ENCODE data around the gene CMIP. TPM values are rescaled to one million over a fixed set of nuclear protein-coding genes. Genes with fewer than 3 reads are reported as not detected.
A peak's percentile ranks its signal among the peaks of the same experiment; 100 is the strongest.

Gene CMIP
- total RNA-seq, 1 donor from 2014 or later = 6.6 TPM

DNA sequence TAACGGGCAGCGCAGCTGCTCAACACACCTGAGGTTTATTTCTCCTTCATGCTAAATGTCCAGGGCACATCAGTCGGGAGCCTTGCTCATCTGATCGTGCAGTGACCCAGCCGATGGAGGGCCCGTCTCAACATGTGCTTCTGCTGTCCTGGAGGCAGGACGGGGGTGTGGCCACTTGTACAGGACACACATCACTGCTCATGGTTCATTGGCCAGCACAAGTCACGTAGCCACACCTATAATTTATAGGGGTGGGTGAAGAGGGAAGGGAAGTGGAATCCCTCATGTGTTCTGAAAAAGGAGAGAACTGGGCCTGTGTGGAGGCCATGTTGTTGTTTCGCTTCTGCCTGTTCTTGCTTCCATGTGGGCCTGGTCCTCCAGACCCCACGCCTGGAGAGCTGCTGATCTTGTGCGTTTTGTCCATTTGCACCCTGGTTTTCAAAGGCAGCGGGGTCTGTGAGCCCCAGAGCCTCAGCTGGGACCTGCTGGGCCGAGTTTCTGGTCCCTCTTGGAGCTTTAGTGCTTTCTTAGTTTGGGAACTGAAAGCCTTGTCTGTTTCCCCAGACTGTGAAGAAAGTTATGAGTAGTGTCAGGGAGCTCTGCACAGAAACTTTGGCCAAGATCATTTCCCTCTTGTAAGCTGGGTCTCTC, 60.5 kb downstream of the CMIP start:
- Histone ChIP-seq H4K20me1 (ENCODE audit: low read depth) (peaks cover 58% of the 10 kb centered on the region), H2AFZ (replicated peaks) (no peak overlapping the region), H3K79me2 (ENCODE audit: low read depth) (peaks cover 77% of the 10 kb centered on the region), H3K36me3 (no peaks in the 10 kb centered on the region), H3K4me2 (no peak overlapping the region), H3K4me1 (no peaks in the 10 kb centered on the region), H3K27ac (no peak overlapping the region), H3K27me3 (no peaks in the 10 kb centered on the region), H3K4me3 (no peak overlapping the region), H3K9me3 (ENCODE audit: low read depth) (no peaks in the 10 kb centered on the region), H3F3A (ENCODE audit: low read depth) (no peaks in the 10 kb centered on the region), H3K9ac (no peak overlapping the region)
- peaks cover 2% of the 10 kb centered on the region for H3K27me3 Mint-ChIP-seq (ENCODE audit: insufficient read depth, low read depth)
- H3K36me3 Mint-ChIP-seq = peaks cover 3% of the 10 kb centered on the region
- H3K4me3 Mint-ChIP-seq = no peak overlapping the region
- H3K4me1 Mint-ChIP-seq = peaks cover 36% of the 10 kb centered on the region
- no peak for DNase-seq (ENCODE audit: low spot score)
- no peaks in the 10 kb centered on the region for H3K9me3 Mint-ChIP-seq
- TF ChIP-seq, protein P1, sequence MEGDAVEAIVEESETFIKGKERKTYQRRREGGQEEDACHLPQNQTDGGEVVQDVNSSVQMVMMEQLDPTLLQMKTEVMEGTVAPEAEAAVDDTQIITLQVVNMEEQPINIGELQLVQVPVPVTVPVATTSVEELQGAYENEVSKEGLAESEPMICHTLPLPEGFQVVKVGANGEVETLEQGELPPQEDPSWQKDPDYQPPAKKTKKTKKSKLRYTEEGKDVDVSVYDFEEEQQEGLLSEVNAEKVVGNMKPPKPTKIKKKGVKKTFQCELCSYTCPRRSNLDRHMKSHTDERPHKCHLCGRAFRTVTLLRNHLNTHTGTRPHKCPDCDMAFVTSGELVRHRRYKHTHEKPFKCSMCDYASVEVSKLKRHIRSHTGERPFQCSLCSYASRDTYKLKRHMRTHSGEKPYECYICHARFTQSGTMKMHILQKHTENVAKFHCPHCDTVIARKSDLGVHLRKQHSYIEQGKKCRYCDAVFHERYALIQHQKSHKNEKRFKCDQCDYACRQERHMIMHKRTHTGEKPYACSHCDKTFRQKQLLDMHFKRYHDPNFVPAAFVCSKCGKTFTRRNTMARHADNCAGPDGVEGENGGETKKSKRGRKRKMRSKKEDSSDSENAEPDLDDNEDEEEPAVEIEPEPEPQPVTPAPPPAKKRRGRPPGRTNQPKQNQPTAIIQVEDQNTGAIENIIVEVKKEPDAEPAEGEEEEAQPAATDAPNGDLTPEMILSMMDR (IDR thresholded peaks at IDR 0.05) = no peak
- no peak for TF ChIP-seq EZH2phosphoT487 (IDR thresholded peaks at IDR 0.05)
- TF ChIP-seq EZH2 (IDR thresholded peaks at IDR 0.05) = no peak
- peak overlapping the region; percentile 50 for H3K27ac Mint-ChIP-seq

DNA sequence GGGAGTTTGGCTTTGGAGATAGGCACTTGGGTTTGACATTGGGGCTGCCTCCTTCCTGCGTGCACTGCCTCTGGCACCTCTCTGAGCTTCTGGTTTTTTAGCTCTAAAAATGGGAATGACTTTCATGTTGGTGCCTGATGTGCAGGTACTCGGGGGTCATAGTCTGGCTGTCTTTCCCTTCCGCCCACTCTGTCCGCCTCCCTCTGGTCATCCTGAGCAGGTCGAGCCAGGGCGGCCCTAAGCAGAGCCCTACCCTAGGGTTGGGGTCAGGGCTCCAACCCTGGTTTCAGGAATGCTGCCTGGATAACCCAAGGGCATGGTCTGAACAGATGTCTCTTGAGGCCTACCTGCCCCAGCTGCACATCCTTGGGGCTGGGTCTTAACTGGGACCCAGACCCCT, 64.8 kb downstream of the CMIP start:
- H3K27ac Mint-ChIP-seq = no peak overlapping the region
- Histone ChIP-seq H3K27ac (no peak overlapping the region), H3K36me3 (no peaks in the 10 kb centered on the region), H3K27me3 (no peaks in the 10 kb centered on the region), H3K4me3 (no peak overlapping the region), H2AFZ (replicated peaks) (no peak overlapping the region), H3K9me3 (ENCODE audit: low read depth) (no peaks in the 10 kb centered on the region), H3K4me2 (no peak overlapping the region), H3K79me2 (ENCODE audit: low read depth) (peaks cover 94% of the 10 kb centered on the region), H3K9ac (no peak overlapping the region), H3F3A (ENCODE audit: low read depth) (peaks cover 5% of the 10 kb centered on the region), H4K20me1 (ENCODE audit: low read depth) (peaks cover 63% of the 10 kb centered on the region), H3K4me1 (peaks cover 17% of the 10 kb centered on the region)
- no peaks in the 10 kb centered on the region for H3K9me3 Mint-ChIP-seq
- peaks cover 13% of the 10 kb centered on the region for H3K36me3 Mint-ChIP-seq
- TF ChIP-seq, protein P1 (IDR thresholded peaks at IDR 0.05) = no peak
- TF ChIP-seq EZH2phosphoT487 (IDR thresholded peaks at IDR 0.05) (no peak), EZH2 (IDR thresholded peaks at IDR 0.05) (no peak)
- DNase-seq (ENCODE audit: low spot score) = no peak
- no peak overlapping the region for H3K4me3 Mint-ChIP-seq
- peaks cover 2% of the 10 kb centered on the region for H3K27me3 Mint-ChIP-seq (ENCODE audit: insufficient read depth, low read depth)
- H3K4me1 Mint-ChIP-seq = peaks cover 36% of the 10 kb centered on the region

DNA sequence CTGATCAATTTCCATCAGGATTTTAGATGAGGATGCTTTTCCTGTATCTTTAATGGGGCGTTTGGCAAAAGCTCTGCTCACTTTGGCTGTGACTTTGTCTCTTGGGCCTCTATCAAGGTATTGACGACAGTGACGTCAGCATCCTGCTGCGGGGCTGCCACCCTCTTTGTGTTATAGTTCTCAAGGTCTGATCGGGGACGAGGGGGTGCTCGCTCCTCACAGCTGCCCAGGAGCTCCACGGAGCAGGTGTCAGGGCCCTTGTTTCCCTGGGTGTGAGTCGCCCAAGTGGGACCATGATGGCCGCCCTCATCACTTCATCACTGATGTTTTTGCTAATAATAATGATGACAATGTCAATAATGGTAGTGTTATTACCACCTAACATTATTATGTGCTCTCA, 65.4 kb downstream of the CMIP start:
- no peak for DNase-seq (ENCODE audit: low spot score)
- peaks cover 33% of the 10 kb centered on the region for H3K4me1 Mint-ChIP-seq
- peaks cover 95% of the 10 kb centered on the region for H3K79me2 ChIP-seq (ENCODE audit: low read depth)

More for the DNA sequence above, 65.4 kb downstream of the CMIP start:
- no peaks in the 10 kb centered on the region for H3K36me3 ChIP-seq
- no peaks in the 10 kb centered on the region for H3K9me3 Mint-ChIP-seq
- no peak overlapping the region for H3K27ac ChIP-seq
- H3F3A ChIP-seq (ENCODE audit: low read depth) = peaks cover 5% of the 10 kb centered on the region
- peaks cover 2% of the 10 kb centered on the region for H3K27me3 Mint-ChIP-seq (ENCODE audit: insufficient read depth, low read depth)
- H3K4me1 ChIP-seq = peaks cover 17% of the 10 kb centered on the region
- H3K4me2 ChIP-seq = no peak overlapping the region
- H3K27me3 ChIP-seq = no peaks in the 10 kb centered on the region
- H4K20me1 ChIP-seq (ENCODE audit: low read depth) = peaks cover 65% of the 10 kb centered on the region
- H2AFZ ChIP-seq (replicated peaks) = no peak overlapping the region
- TF ChIP-seq, protein P1 (IDR thresholded peaks at IDR 0.05) = no peak
- TF ChIP-seq EZH2phosphoT487 (IDR thresholded peaks at IDR 0.05) = no peak
- TF ChIP-seq EZH2 (IDR thresholded peaks at IDR 0.05) = no peak
- H3K36me3 Mint-ChIP-seq = peaks cover 13% of the 10 kb centered on the region
- no peak overlapping the region for H3K4me3 Mint-ChIP-seq
- no peak overlapping the region for H3K9ac ChIP-seq
- no peak overlapping the region for H3K4me3 ChIP-seq
- no peak overlapping the region for H3K27ac Mint-ChIP-seq
- H3K9me3 ChIP-seq (ENCODE audit: low read depth) = no peaks in the 10 kb centered on the region

Measured in neural progenitor cell (in vitro differentiated cells).